Measurements from ENCODE around the gene LIPJ. TPM values are rescaled to one million over a fixed set of nuclear protein-coding genes. Genes with fewer than 3 reads are reported as not detected.

The LIPJ gene
- total RNA-seq, 1 experiment from 2014 or later = not detected

GRCh38 chr10:88545359-88545758 lies 41.2 kb upstream of the LIPJ start:
- no peak overlapping the region for H4K91ac ChIP-seq (ENCODE audit: insufficient read length, low read depth, low read length)
- no peak overlapping the region for H2BK12ac ChIP-seq (ENCODE audit: insufficient read length, low read depth, low read length)
- H3T11ph ChIP-seq (ENCODE audit: low read length) = no peak overlapping the region
- no peaks in the 10 kb centered on the region for H3K79me1 ChIP-seq (ENCODE audit: insufficient read depth, low read depth, low read length, poor library complexity, severe bottlenecking)
- no peak overlapping the region for H3K27ac ChIP-seq (ENCODE audit: insufficient read length, low read depth, low read length)
- H3K27ac Mint-ChIP-seq = no peak overlapping the region; a peak in 1 of 7 replicates
- no peak overlapping the region for H3K4ac ChIP-seq (ENCODE audit: low read depth, low read length)
- H3K9ac ChIP-seq (ENCODE audit: extremely low read depth, insufficient read length, low read length) = no peak overlapping the region
- no peaks in the 10 kb centered on the region for H3K9me3 ChIP-seq (ENCODE audit: control insufficient read depth, low read depth, low read length)
- no peaks in the 10 kb centered on the region for H3K4me1 ChIP-seq (ENCODE audit: insufficient read depth, low read length)
- H3K79me2 ChIP-seq (ENCODE audit: insufficient read depth, low read length) = no peaks in the 10 kb centered on the region
- H3K4me3 Mint-ChIP-seq = no peak overlapping the region
- H3K18ac ChIP-seq (ENCODE audit: insufficient read length, low read depth, low read length) = no peak overlapping the region
- H2BK20ac ChIP-seq (ENCODE audit: low read depth, low read length, poor library complexity, severe bottlenecking) = no peak overlapping the region
- H2BK5ac ChIP-seq (ENCODE audit: insufficient read length, low read length) = no peak overlapping the region
- H3K4me2 ChIP-seq (ENCODE audit: insufficient read depth, insufficient read length, low read length) = no peak overlapping the region
- H4K5ac ChIP-seq (ENCODE audit: insufficient read length, low read depth, low read length) = no peak overlapping the region
- H2BK120ac ChIP-seq (ENCODE audit: low read depth, low read length, poor library complexity, severe bottlenecking) = no peak overlapping the region
- no peak overlapping the region for H2BK15ac ChIP-seq (ENCODE audit: low read depth, low read length)
- TF ChIP-seq CTCF (conservative IDR thresholded peaks at IDR 0.05) = no peak
- H3K56ac ChIP-seq (ENCODE audit: insufficient read length, low read depth, low read length) = no peak overlapping the region
- no peaks in the 10 kb centered on the region for H4K20me1 ChIP-seq (ENCODE audit: control insufficient read depth, insufficient read depth, insufficient read length)
- H3K23me2 ChIP-seq (ENCODE audit: insufficient read length, low read depth, low read length, poor library complexity, severe bottlenecking) = no peaks in the 10 kb centered on the region
- H4K8ac ChIP-seq (replicated peaks; ENCODE audit: insufficient read length, low read depth, low read length) = no peak overlapping the region
- H3K27me3 Mint-ChIP-seq (ENCODE audit: low read depth) = no peaks in the 10 kb centered on the region
- peaks cover 5 to 8% of the 10 kb centered on the region in 2 experiments for H3K4me1 Mint-ChIP-seq
- H2AK5ac ChIP-seq (ENCODE audit: insufficient read length, low read length) = no peak overlapping the region
- no CpG with 5 or more reads among the region's 4 CpGs for WGBS (ENCODE audit: extremely low coverage, insufficient read length, low lambda C conversion rate)
- no peaks in the 10 kb centered on the region for H3K9me3 Mint-ChIP-seq
- no peak for DNase-seq
- H3K23ac ChIP-seq (ENCODE audit: insufficient read length, low read depth, low read length) = no peak overlapping the region
- H3K27me3 ChIP-seq (ENCODE audit: insufficient read depth, low read length) = no peaks in the 10 kb centered on the region
- H3K36me3 Mint-ChIP-seq (ENCODE audit: insufficient read depth in 1 of 3, low read depth in 3 of 3) = no peaks in the 10 kb centered on the region; a peak in 1 of 7 replicates
- H3K14ac ChIP-seq (ENCODE audit: insufficient read depth, low read length) = no peak overlapping the region
- no peak overlapping the region for H2AFZ ChIP-seq (ENCODE audit: low read length)
